ENCODE results near the gene KRTAP5-11.
"Not testable (repeated sequence)": the region's sequence is repeated elsewhere in the genome, so short reads cannot be mapped to it uniquely, and the experiment has no call there.

KRTAP5-11 gene

DNA sequence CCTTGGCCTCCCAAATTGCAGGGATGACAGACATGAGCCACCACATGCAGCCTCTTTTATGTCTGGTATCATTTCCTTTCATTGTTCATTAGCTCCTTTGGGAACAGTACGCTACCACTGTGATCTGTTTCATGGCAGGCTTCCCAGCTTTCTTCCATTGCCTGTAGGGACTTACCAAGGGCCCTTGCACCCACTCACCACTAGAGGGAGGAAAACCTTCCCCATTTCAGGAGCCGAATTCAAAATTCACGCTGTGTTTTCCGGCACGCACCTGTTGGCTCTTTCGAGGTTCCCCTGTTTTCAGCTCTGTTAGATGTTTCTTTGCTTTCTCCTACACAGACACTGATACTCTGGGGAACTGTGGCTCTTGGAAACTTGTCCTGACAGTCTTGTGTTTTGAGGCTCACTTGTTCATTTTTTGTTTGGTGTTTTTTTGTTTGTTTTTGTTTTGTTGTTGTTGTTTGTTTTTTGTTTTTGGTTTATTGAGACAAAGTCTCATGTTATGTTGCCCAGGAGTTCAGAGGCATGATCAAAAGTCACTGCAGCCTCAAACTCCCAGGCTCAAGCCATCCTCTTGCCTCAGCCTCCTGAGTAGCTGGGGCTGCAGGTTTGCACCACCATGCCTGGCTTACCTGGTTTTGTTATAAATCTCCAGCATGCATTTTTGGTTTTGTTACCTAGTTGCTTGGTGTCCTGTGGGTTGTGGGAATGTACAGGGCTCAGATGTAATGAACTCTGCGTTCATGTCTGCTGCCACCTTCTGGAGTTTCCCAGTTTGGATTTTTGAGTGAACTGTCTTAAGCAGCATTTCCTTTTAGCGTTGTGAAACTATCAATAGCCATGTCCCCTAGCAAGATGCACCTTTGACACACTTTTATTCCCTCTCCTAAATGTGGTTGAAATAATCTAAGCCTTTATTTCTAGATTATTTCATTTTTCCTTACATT, 2.3 kb downstream of the KRTAP5-11 start:
- DNase-seq, result peak; percentile 10 to 26

DNA sequence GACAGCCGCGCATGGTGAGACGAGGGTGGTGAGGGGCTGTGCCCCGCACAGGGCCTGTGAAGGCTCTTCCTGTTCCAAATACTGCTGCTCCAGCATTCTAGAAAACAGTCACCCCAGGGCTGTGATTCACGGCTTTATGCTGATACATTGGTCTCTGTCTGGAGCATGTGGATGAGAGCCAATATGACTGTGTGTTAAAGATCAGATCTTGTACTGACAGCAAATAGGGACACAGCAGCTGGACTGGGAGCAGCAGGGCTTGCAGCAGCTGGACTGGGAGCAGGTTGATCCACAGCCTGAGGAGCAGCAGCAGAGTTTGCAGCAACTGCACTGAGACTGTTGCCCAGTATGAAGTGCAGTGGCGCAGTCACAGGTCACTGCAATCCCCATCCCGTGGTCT, 3.2 kb downstream of the KRTAP5-11 start:
- not testable (repeated sequence) for DNase-seq

DNA sequence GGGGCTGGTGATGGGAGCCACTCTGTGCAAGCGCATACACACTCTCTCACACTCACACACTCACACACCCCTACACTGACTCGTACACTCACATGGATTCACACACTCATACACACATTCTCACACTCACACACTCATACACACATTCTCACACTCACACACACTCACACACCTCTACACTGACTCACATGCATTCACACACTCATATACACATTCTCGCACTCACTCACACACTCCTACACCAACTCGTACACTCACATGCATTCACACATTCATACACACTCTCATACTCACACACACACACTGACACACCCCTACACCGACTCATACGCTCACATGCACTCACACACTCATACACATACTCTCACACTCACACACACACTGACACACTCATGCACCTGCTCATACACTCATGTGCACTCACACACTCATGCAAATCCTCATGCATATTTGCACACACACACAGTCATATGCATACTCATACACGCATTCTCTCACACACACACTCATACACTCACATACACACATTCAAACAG, 5.1 kb downstream of the KRTAP5-11 start:
- no peak for DNase-seq

DNA sequence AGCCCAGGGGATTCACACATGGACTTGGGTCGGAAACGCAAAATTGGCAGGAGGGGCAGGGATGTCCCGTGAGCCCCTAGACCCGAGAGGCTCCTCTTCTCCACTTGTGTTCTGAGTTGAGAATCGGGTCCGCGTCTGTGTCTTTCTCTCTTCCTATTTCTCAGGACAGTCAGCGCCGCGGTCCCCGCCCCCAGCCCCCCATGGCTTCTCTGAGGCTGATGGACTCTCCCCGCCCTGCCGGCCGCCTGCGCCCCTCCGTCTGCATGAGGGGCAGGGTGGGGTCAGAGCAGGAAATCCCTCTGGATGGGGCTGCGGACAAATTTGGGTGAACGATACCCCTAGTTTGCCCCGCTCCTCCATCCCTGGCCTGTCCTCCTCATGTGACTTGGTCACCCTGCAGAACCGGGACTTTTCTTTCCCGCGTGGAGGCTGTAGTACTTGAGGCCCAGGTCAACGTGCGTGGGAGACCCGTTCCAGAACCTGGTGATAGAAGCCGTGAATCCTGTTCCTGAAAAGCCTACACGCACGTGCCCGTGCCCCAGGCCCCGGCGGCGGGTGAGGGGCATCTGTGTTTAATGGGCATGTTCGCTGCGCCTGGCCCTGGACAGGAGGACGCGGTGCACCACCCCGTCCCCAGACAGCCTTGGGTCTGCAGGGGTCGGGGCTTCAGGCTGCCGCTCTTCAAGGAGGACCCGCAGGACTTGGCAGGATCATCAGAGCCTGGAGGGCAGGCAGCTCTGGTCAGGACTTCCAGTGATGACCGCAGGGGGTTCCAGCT, 5.8 kb downstream of the KRTAP5-11 start:
- not testable (repeated sequence) for DNase-seq

DNA sequence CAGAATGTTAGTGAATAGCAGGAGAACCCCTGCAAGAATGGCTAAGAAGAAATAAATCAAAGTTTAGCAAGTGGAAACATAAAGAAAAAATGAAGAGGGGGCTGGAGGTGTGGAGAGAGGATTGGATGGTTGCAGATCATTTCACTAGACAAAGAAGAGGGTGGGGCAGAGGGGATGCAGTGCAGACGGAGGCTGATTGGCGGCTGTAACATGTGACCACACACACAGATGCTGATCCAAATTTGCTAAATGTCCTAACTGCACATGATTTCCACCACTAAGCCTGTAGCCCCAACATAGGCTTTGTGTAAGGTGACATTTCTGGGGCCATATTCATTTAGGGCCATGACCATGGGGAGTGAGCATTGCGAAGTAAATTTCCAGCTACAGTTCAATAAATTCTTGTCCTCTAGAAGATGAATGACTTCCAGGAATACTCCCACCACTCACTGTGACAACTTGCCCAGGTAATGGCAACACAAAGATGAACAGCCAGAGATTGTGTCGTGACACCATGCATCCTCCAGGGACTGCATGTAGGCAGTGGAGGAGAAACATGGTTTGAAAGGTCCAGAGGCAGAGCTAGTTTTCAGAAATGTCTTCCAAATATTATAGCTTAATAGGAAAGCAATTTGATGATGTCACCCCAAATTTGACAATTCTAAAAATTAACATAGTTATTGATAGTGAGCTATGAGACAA, 6.8 kb downstream of the KRTAP5-11 start:
- no peak for DNase-seq

DNA sequence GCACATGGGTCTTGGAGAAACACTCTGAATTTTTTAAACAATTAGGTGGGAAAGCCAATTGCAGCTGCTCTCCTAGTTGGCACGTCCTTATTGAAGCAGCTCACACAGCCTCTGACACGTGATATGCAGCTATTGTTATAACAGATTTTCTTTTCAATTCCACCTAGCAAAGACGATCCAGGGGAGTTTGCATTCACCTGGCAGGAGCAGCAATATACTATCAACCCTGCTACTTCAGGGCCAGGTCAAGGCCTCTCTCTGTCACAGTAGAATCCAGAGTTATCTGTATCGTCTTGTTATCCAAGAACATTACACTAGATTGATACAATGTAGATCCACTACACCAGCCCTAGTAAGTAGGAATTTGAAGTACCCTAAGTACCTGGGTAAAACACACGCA, 8.3 kb downstream of the KRTAP5-11 start:
- DNase-seq, result no peak

DNA sequence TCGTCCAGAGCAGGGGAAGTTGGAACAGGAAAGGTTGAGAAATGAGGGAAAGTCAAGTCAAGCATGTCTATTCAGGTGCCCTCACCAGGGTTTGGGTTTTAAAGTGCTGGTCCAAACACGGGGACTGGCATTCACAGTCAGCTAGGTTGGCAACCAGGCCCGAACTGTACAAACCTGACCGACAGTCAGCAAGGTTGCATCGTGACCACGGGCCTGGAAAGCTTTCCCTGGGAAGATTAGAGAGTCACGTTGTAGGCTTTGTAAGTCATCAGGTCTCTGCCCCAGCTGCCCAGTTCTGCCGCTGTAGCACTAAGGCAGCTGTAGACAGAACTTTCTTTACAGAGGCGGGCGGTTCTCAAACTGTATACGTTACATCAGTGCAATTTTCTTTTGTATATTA, 9.9 kb downstream of the KRTAP5-11 start:
- no peak for DNase-seq

DNA sequence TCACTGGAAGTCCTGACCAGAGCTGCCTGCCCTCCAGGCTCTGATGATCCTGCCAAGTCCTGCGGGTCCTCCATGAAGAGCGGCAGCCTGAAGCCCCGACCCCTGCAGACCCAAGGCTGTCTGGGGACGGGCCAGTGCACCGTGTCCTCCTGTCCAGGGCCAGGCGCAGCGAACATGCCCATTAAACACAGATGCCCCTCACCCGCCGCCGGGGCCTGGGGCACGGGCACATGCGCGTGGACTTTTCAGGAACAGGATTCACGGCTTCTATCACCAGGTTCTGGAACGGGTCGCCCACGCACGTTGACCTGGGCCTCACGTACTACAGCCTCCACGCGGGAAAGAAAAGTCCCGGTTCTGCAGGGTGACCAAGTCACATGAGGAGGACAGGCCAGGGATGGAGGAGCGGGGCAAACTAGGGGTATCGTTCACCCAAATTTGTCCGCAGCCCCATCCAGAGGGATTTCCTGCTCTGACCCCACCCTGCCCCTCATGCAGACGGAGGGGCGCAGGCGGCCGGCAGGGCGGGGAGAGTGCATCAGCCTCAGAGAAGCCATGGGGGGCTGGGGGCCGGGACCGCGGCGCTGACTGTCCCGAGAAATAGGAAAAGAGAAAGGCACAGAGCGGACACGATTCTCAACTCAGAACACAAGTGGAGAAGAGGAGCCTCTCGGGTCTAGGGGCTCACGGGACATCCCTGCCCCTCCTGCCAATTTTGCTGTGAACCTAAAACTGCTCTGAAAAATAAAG, 11.4 kb downstream of the KRTAP5-11 start:
- not testable (repeated sequence) for DNase-seq

DNA sequence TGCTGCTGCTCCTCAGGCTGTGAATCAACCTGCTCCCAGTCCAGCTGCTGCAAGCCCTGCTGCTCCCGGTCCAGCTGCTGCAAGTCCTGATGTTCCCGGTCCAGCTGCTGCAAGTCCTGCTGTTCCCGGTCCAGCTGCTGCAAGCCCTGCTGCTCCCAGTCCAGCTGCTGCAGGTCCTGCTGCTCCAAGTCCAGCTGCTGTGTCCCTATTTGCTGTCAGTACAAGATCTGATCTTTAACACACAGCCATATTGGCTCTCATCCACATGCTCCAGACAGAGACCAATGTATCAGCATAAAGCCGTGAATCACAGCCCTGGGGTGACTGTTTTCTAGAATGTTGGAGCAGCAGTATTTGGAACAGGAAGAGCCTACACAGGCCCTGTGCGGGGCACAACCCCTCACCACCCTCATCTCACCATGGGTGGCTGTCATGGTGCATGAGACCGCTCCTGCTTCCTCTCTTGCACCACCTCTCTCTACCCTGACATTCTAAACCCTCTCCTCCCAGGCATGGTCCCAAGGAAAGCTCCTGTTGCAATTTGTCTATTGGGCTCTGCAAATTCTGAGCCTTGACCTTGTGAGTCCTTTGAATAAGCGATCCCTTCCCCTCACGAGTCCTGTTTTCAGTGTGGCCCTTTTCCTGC, 13.8 kb downstream of the KRTAP5-11 start:
- no peak for DNase-seq

DNA sequence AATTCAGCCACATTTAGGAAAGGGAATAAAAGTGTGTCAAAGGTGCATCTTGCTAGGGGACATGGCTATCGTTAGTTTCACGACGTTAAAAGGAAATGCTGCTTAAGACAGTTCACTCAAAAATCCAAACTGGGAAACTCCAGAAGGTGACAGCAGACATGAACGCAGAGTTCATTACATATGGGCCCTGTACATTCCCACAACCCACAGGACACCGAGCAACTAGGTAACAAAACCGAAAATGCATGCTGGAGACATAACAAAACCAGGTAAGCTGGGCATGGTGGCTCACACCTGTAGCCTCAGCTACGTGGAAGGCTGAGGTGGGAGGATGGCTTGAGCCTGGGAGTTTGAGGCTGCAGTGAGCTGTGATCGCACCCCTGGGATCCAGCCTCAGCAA, 15.0 kb downstream of the KRTAP5-11 start:
- DNase-seq, result not testable (repeated sequence)

DNA sequence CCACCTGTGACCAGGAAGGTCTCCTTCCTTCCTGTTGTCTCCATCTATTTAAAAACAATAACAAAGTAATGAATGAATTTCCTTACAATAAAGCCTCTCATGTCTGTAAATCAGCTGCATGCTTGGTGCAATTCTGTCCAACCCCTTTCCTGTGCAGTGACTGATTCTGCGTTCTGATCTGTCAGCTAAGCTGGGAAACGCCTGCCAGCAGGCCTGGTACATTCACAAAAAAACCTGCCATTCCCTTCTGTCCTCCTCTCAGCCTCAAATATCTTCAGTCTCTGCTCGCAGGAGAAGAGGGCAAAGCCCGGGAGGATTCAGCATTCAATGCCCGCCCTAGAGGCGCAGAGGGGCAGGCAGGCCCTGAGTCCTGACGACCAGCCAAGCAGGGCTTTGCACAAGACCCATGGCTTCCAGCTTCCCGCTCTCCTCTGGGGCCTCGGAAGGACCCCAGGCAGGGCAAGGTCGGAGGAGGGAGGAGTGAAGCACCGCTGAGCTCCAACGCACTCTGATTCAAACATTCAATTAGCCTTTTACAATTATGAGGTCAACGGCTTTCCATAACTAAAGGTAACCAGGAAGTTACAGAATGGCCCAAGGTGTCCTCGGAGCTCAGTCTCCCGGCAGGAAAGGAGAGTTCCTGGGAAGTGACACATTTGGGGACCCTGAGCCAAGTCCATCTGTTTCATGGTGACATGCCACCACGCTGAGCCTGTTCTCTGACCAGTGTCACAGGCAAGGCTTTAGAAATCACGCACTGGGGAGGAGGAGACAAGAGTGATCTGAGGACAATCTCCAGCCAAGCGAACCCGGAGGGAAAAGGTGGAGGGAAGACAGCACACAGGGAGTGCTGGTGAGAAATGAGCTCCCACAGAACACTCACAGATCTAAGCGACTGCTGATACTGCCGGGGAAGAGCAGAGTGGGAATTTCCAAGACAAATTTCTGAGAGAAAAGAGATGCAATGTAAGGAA, 15.8 kb downstream of the KRTAP5-11 start:
- not testable (repeated sequence) for DNase-seq

DNA sequence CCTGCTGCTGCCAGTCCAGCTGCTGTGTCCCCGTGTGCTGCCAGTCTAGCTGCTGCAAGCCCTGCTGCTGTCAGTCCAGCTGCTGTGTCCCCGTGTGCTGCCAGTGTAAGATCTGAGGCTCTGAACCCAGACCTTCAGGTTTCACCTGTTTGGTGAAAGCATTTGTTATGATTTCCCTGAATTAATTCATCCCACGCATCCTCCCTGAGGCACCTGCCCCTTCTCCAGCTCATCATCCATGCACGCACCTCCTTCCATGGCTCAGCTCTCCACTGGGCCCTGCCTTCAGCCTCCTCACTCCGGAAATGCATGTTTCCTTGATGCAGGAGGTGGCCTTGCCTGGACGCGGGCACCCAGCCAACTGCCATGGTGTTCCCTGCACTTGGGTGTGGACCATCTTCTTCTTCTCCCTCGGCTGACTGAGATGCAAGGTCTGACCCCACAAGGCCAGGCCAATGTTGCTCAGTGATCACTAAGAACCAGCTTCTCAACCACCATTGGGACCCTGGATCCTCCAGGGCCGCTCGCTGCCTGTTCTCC, 16.5 kb downstream of the KRTAP5-11 start:
- no peak for DNase-seq

DNA sequence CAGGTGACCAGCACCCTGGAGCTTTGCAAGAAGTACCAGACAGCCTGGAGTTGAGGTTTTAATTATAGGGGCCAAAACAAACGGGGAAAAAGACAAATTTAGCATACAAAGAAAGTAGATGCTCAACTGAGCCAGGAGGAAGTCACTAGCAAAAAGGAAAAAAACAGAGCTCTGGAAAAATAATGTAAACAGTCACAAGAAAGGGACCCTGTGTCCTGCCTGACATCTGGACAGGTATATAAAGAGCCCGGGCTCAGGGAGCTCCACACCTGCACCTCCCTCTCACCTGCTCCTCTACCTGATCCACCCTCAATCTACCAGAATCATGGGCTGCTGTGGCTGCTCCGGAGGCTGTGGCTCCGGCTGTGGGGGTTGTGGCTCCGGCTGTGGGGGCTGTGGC, 17.4 kb downstream of the KRTAP5-11 start, which contains the start of gene KRTAP5-10:
Gene KRTAP5-10, plus strand, starts transcription at position 301 of the 400 bp plus-strand sequence. Its CDS starts 25 bp downstream, at position 326.
- DNase-seq, result no peak

DNA sequence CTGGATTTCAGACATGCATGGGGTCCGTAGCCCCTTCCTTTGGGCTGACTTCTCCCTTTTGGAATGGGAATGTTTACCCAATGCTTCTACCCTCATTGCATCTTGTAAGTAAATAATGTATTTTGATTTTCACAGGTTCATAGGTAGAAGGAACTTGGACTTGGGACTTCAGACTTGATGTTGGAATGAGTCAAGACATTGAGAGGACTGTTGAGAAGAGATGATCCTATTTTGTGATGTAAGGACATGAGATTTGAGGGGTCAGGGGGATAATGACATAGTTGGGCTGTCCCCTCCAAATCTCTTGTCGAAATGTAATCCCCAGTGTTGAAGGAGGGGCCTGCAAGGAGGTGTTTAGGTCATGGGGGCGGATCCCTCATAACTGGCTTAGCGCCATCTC, 18.2 kb downstream of the KRTAP5-11 start:
- DNase-seq, result no peak

DNA sequence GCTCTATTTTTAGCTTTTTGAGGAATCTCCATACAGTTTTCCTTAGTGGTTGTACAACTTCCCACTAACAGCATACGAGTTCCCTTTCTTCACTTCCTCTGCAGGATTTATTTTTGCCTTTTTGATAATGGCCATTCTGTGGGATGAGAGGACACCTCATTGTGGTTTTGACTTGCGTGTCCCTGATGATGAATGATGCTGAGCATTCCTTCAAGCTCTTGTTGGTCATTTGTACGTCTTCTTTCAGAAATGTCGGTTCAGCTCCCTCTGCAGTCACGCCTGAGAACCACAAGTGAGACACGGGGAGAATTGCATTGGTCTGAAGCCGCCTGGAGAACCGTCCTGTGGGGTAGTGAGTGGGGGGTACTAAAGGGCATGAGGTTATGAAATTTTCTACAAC, 19.3 kb downstream of the KRTAP5-11 start:
- no peak for DNase-seq

DNA sequence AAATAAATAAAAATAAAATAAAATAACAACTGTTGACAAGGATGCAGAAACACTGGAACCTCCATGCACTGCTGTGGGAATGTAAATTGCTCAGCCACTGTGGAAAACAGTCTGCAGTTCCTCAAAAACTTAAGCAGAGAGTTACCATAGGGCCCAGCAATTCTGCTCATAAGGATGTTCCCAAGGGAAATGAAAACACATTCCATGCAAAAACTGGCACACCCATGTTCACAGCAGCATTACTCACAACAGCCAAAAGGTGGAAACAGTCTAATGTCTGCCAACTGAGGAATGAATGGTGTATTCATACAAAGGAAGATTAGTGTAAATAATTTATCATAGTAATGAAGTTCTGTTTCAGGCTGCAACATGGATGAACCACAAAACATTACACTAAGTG, 20.6 kb downstream of the KRTAP5-11 start:
- no peak for DNase-seq

DNA sequence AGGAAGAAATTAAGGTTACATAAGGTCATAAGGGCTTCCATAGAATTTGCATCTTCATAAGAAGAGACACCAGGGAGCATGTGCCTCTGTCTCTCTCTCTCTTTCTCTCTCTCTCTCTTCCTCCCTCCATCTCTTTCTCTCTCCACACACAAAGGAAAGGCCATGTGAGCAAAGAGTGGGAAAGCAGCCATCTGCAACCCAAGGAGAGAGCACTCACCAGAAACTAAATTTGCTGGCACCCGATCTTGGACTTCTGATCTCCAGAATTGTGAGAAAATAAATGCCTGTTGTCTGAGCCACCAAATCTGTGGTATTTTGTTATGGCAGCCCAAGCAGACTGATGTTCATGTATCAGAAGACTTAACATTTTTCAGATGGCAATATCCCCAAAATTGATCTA, 23.7 kb downstream of the KRTAP5-11 start:
- DNase-seq, result no peak

DNA sequence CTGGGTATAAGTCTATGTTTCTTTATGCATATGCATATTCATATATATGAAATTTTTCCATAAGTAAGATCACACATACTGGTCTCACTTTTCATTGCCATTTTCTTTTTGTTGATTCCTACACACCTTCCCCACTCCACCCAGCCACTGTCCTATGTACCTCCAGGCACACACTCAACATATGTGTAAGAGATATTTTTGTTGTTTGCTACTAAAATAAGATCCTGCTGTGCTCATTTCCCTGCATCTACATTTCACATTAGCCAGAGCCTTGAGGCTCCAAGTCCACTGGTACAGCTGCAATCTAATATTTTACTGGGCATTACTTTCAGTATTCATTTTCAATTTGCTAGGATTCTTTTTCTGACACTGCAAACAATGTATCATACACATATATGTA, 25.4 kb downstream of the KRTAP5-11 start:
- DNase-seq, result no peak

DNA sequence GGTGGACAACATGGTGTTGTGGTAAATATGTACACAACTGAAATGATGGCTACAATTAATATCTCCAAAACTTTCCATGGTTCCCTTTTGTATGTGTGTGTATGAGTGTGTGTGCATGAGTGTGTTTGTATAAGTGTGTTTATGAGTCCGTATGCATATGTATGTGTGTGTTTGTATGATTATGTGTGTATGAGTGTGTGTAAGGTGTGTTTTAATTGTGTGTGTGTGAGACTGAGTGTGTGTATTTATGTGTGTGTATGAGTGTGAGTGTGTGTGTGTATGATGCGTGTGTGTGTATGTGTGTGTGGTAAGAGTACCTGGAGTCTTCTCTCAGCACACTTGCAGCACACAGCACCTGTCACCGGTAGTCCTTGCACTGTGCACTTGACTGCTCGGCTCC, 26.7 kb downstream of the KRTAP5-11 start:
- DNase-seq, result no peak

DNA sequence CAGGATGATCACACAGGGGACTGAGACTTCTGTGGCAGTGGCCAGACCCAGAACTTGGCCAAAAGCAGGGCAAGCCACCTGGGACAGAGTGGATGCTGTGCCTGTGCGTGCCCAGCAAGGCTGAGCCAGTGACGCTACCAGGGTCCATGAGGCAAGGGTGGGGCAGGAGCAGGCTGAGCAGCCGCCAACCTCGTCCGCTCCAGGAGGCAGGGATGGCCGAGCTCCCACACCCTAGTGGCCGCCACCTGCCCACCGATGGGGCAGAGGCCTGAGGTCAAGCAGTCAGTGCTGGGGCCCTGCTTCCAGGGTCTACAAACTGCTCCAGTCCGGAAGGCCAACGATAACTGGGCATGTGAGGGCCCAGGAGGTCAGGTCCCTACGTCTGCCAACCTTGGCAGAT, 27.2 kb downstream of the KRTAP5-11 start:
- DNase-seq, result no peak
